Endothelial cell of umbilical vein (primary cell): ENCODE results near the gene SMIM20. TPM values are rescaled to one million over a fixed set of nuclear protein-coding genes. Genes with fewer than 3 reads are reported as not detected.

Experiments
- BruUV-seq: library from RNA; stranded (reverse); fragments of 400-500 nt; replicated peaks from 2 replicates; lab custom pipeline; 2021; lab: Mats Ljungman, UMichigan
- CTCF ChIA-PET: fragments of 300-600, 350-600 bp; sonication (Branson Sonifier 250); formaldehyde crosslinking; loops from one replicate; lab custom pipeline; 2021; ENCODE audit warnings: antibody characterized with exemption, inconsistent platforms; lab: Charles Lee
- POLR2A ChIA-PET: fragments of 300-600, 350-600 bp; sonication (Branson Sonifier 250); formaldehyde crosslinking; loops from one replicate; lab custom pipeline; 2021; ENCODE audit warnings: antibody characterized with exemption, inconsistent platforms; lab: Charles Lee
- DNase-seq: peaks from one replicate; pipeline ENCODE4 v3.0.0-alpha.2; 2011; ENCODE audit warnings: low read depth, low spot score
- FAIRE-seq: peaks from 2 replicates; lab custom pipeline; 2011; peaks lifted over from hg19 to GRCh38; lab: Jason Lieb, UNC
- H2AFZ ChIP-seq: 2 replicates; pipeline ENCODE4 v1.6.0; 2012; ENCODE audit warnings: low read depth, low read length, control low read depth, inconsistent platforms
- H3K27ac ChIP-seq: 2 replicates; pipeline ENCODE4 v1.5.1; 2011; ENCODE audit warnings: low read depth, mild to moderate bottlenecking, control low read depth, low read length, moderate library complexity; ENCODE audit not compliant: insufficient read depth
- H3K27me3 ChIP-seq, 2 experiments: 2 replicates each; pipeline versions ENCODE4 v1.6.0 to v1.6.1; 2011; ENCODE audit warnings: low read length in 2 of 2, mixed read lengths in 1 of 2; ENCODE audit not compliant: control insufficient read depth in 2 of 2, insufficient read depth in 2 of 2
- H3K36me3 ChIP-seq, 2 experiments: 2 replicates in 1 of 2; 3 replicates in 1 of 2; pipeline ENCODE4 v1.5.1; 2011; ENCODE audit warnings: low read length in 2 of 2, mild to moderate bottlenecking in 1 of 2, moderate library complexity in 1 of 2; ENCODE audit not compliant: control insufficient read depth in 2 of 2, insufficient read depth in 2 of 2; ENCODE audit errors: extremely low read depth in 1 of 2
- H3K4me1 ChIP-seq: 3 replicates; pipeline ENCODE4 v1.5.1; 2011; ENCODE audit warnings: mild to moderate bottlenecking, low read length; ENCODE audit not compliant: control insufficient read depth, insufficient read depth; ENCODE audit errors: extremely low read depth
- H3K4me2 ChIP-seq: 2 replicates; pipeline ENCODE4 v1.6.1; 2011; ENCODE audit warnings: low read length, control low read depth, mixed read lengths; ENCODE audit not compliant: insufficient read depth
- H3K4me3 ChIP-seq, 3 experiments: fragments of 200-600 bp in 1 of 3; sonication (generic), shearing (Covaris generic) in 1 of 3; replicated peaks in 1 of 3; 2 replicates each; pipeline ENCODE4 v1.5.1; 2011 to 2016; ENCODE audit warnings: control low read depth in 3 of 3, low read length in 3 of 3, mild to moderate bottlenecking in 2 of 3, inconsistent platforms in 1 of 3, low read depth in 1 of 3, moderate library complexity in 1 of 3; ENCODE audit not compliant: insufficient read depth in 1 of 3
- H3K79me2 ChIP-seq: 2 replicates; pipeline ENCODE4 v1.6.0; 2012; ENCODE audit warnings: low read length, inconsistent platforms; ENCODE audit not compliant: control insufficient read depth, insufficient read depth
- H3K9ac ChIP-seq: replicated peaks from 2 replicates; pipeline ENCODE3; 2011; ENCODE audit warnings: low read length, control low read depth; ENCODE audit not compliant: insufficient read depth; ENCODE audit errors: extremely low read depth
- H3K9me1 ChIP-seq: replicated peaks from 3 replicates; pipeline ENCODE4 v1.6.0; 2011; ENCODE audit warnings: mild to moderate bottlenecking, low read length; ENCODE audit not compliant: control insufficient read depth, insufficient read depth; ENCODE audit errors: extremely low read depth
- H3K9me3 ChIP-seq: replicated peaks from 2 replicates; pipeline ENCODE4 v1.5.1; 2012; ENCODE audit warnings: low read length, inconsistent platforms; ENCODE audit not compliant: control insufficient read depth, insufficient read depth
- H4K20me1 ChIP-seq: replicated peaks from 2 replicates; pipeline ENCODE3; 2011; ENCODE audit warnings: mild to moderate bottlenecking, low read length; ENCODE audit not compliant: control insufficient read depth, insufficient read depth; ENCODE audit errors: extremely low read depth
- CTCF ChIP-seq, 2 donors: IDR thresholded peaks; 1 replicate in 1 of 2; 2 replicates in 1 of 2; pipeline ENCODE4 v1.5.1; 2011; ENCODE audit warnings: low read length in 2 of 2, mild to moderate bottlenecking in 2 of 2, moderate library complexity in 2 of 2, control low read depth in 1 of 2, inconsistent platforms in 1 of 2, low read depth in 1 of 2; ENCODE audit not compliant: insufficient read depth in 1 of 2; ENCODE audit errors: extremely low read depth in 1 of 2
- EZH2 ChIP-seq: IDR thresholded peaks from 2 replicates; pipeline ENCODE4 v1.6.1; 2012; ENCODE audit warnings: borderline replicate concordance, low read depth, mild to moderate bottlenecking, moderate library complexity, low read length, inconsistent platforms; ENCODE audit not compliant: severe bottlenecking
- FOS ChIP-seq: IDR thresholded peaks from 2 replicates; pipeline ENCODE4 v1.6.1; 2011; ENCODE audit warnings: mild to moderate bottlenecking, low read length, moderate library complexity, borderline replicate concordance; ENCODE audit not compliant: insufficient read depth
- GATA2 ChIP-seq: IDR thresholded peaks from 2 replicates; pipeline ENCODE4 v1.7.0; 2011; ENCODE audit warnings: low read depth, mild to moderate bottlenecking, moderate library complexity, mixed read lengths, low read length; ENCODE audit not compliant: insufficient read length, insufficient read depth
- JUN ChIP-seq: IDR thresholded peaks from 2 replicates; pipeline ENCODE4 v1.6.1; 2011; ENCODE audit warnings: borderline replicate concordance, low read depth; ENCODE audit not compliant: insufficient read length, insufficient read depth
- MAX ChIP-seq: IDR thresholded peaks from 2 replicates; pipeline ENCODE4 v1.6.1; 2011; ENCODE audit not compliant: insufficient read depth, insufficient read length
- MYC ChIP-seq: IDR thresholded peaks from one replicate; pipeline ENCODE4 v1.6.1; 2011; ENCODE audit warnings: mild to moderate bottlenecking, low read depth, low read length
- POLR2A ChIP-seq: IDR thresholded peaks from 2 replicates; pipeline ENCODE4 v1.6.1; 2012; ENCODE audit warnings: low read depth, mild to moderate bottlenecking, control low read depth, low read length
- POLR2AphosphoS5 ChIP-seq: IDR thresholded peaks from 2 replicates; pipeline ENCODE4 v1.6.1; 2012; ENCODE audit warnings: low read depth, mild to moderate bottlenecking, control low read depth, low read length, moderate library complexity; ENCODE audit not compliant: insufficient read depth
- dilution Hi-C: fragments of 300-500 bp; cut with MboI; formaldehyde crosslinking; loops from one replicate; pipeline ENCODE4 v1.15.0; 2019; ENCODE audit warnings: low sequenced_read_pairs; ENCODE audit not compliant: extremely low pct_ligation_motif_present
- intact Hi-C: fragments of 100-400 bp; cut with micrococcal nuclease; formaldehyde crosslinking; loops from one replicate; pipeline ENCODE4 v1.10.0; 2022
- polyA plus RNA-seq, 4 experiments: library from polyadenylated mRNA; depleted of rRNA in 3 of 4; stranded (reverse) in 3 of 4; unstranded in 1 of 4; fragments of >200 nt; gene quantifications; 2 replicates each; pipeline versions ENCODE4 v1.2.1 to v1.2.3, GENCODE V29; 2011 to 2012; ENCODE audit warnings: missing spikeins in 1 of 4
- total RNA-seq: library from RNA; stranded (reverse); gene quantifications from 2 replicates; pipeline ENCODE4 v1.2.3, GENCODE V29; 2021

Gene SMIM20
- total and polyA plus RNA-seq, 2 donors (not counting 3 experiments of a cell fraction or from before 2014, with no cell fraction given): 10.2 to 19.2 TPM

GRCh38 chr4:25911356-25911755, 2.7 kb upstream of the SMIM20 start:
- Histone ChIP-seq H4K20me1 (no peaks in the 10 kb centered on the region), H3K9me3 (no peaks in the 10 kb centered on the region), H3K27ac (no peak overlapping the region), H3K27me3 (no peaks in the 10 kb centered on the region), H3K79me2 (no peaks in the 10 kb centered on the region), H3K9ac (no peak overlapping the region), H3K4me2 (no peak overlapping the region), H3K9me1 (no peaks in the 10 kb centered on the region), H3K4me1 (peaks cover 14% of the 10 kb centered on the region), H2AFZ (no peak overlapping the region), H3K4me3 (no peak overlapping the region), H3K36me3 (no peaks in the 10 kb centered on the region)
- ChIA-PET CTCF (interaction anchor here (0.6 to 1.3 kb wide), 2 partner anchors 11 to 400 kb away, joined by 3 read pairs; no protein-coding TSS in a partner anchor), POLR2A (no interaction called here)
- TF ChIP-seq JUN (no peak), GATA2 (no peak), EZH2 (no peak), MAX (no peak), MYC (no peak), CTCF (IDR thresholded peaks at IDR 0.05; ENCODE audit: extremely low read depth in 1 of 2, insufficient read depth in 1 of 2, low read depth in 1 of 2, low read length in 2 of 2) (no peak), FOS (no peak), POLR2A (no peak), POLR2AphosphoS5 (no peak)
- DNase-seq (no peak), FAIRE-seq (no peak)
- dilution Hi-C loops (no loop called here), intact Hi-C loops (loop anchor here (5.0 kb wide), 1 partner anchor 454 kb away; no protein-coding TSS in a partner anchor)
- no TSS peak for BruUV-seq
